ENCODE measurements around the gene PPP1R12C.
"Not testable (repeated sequence)": the region's sequence is repeated elsewhere in the genome, so short reads cannot be mapped to it uniquely, and the experiment has no call there.

PPP1R12C gene

GRCh38 chr19:55112246-55112776, 5.1 kb downstream of the PPP1R12C start:
- DNase-seq (ENCODE audit: low read depth in 2 of 2): no peak

GRCh38 chr19:55111238-55111831, 6.1 kb downstream of the PPP1R12C start:
- no peak for DNase-seq (ENCODE audit: low read depth in 2 of 2)

GRCh38 chr19:55109527-55110291, 7.7 kb downstream of the PPP1R12C start:
- no peak for DNase-seq (ENCODE audit: low read depth in 2 of 2)

- not testable (repeated sequence) for DNase-seq (ENCODE audit: low read depth in 2 of 2)
Measured at GRCh38 chr19:55107252-55107651, 10.2 kb downstream of the PPP1R12C start.

- DNase-seq (ENCODE audit: low read depth in 2 of 2): no peak
Measured at GRCh38 chr19:55106591-55106990, 10.8 kb downstream of the PPP1R12C start.

GRCh38 chr19:55105237-55105636, 12.2 kb downstream of the PPP1R12C start:
- DNase-seq (ENCODE audit: low read depth in 2 of 2): no peak

- DNase-seq (ENCODE audit: low read depth in 2 of 2): no peak
Measured at GRCh38 chr19:55103190-55103589, 14.2 kb downstream of the PPP1R12C start.

- no peak for DNase-seq (ENCODE audit: low read depth in 2 of 2)
Measured at GRCh38 chr19:55101261-55101660, 16.2 kb downstream of the PPP1R12C start.

GRCh38 chr19:55099557-55100506, 17.6 kb downstream of the PPP1R12C start:
- no peak for DNase-seq (ENCODE audit: low read depth in 2 of 2)

- no peak for DNase-seq (ENCODE audit: low read depth in 2 of 2)
Measured at GRCh38 chr19:55098716-55099556, 18.5 kb downstream of the PPP1R12C start.

GRCh38 chr19:55097864-55098715, 19.3 kb downstream of the PPP1R12C start:
- DNase-seq (ENCODE audit: low read depth in 2 of 2): no peak

- no peak for DNase-seq (ENCODE audit: low read depth in 2 of 2)
Measured at GRCh38 chr19:55096061-55096701, 21.3 kb downstream of the PPP1R12C start.

GRCh38 chr19:55095260-55096060, 22.0 kb downstream of the PPP1R12C start:
- no peak for DNase-seq (ENCODE audit: low read depth in 2 of 2)

GRCh38 chr19:55094456-55095259, 22.8 kb downstream of the PPP1R12C start:
- no peak for DNase-seq (ENCODE audit: low read depth in 2 of 2)

- no peak for DNase-seq (ENCODE audit: low read depth in 2 of 2)
Measured at GRCh38 chr19:55092423-55093318, 24.8 kb downstream of the PPP1R12C start.

GRCh38 chr19:55091955-55092354, 25.5 kb downstream of the PPP1R12C start:
- no peak for DNase-seq (ENCODE audit: low read depth in 2 of 2)
